Heart right ventricle (tissue), 16 donors: Measurements from ENCODE around the gene PRKAR1B. TPM values are rescaled to one million over a fixed set of nuclear protein-coding genes. Genes with fewer than 3 reads are reported as not detected.

ENCODE experiments used
- ATAC-seq, 8 donors: fragments of 200-7000 bp; cut with Tn5 transposase; one replicate each; pipeline ENCODE4 v1.9.1; 2020; ENCODE audit warnings: mild to moderate bottlenecking in 8 of 8, moderate library complexity in 8 of 8, moderate number of reproducible peaks in 1 of 8
- DNase-seq, 2 donors: peaks; one replicate each; pipeline ENCODE4 v3.0.0-alpha.2; 2020
- H3K27ac ChIP-seq, 10 donors: fragments of 200-600 bp; sonication (generic) in 2 of 10; one replicate each; pipeline versions ENCODE4 v1.5.0 to v1.8.0; 2020 to 2022; ENCODE audit warnings: mild to moderate bottlenecking in 3 of 10
- H3K27me3 ChIP-seq, 7 donors: fragments of 200-600 bp; one replicate each; pipeline ENCODE4 v1.8.0; 2021 to 2022; ENCODE audit warnings: mild to moderate bottlenecking in 2 of 7
- H3K36me3 ChIP-seq, 9 donors: fragments of 200-600 bp; sonication (generic) in 1 of 9; one replicate each; pipeline versions ENCODE4 v1.5.0 to v1.8.0; 2020 to 2022; ENCODE audit warnings: mild to moderate bottlenecking in 2 of 9
- H3K4me1 ChIP-seq, 9 donors: fragments of 200-600 bp; sonication (generic) in 1 of 9; one replicate each; pipeline versions ENCODE4 v1.5.0 to v1.8.0; 2020 to 2022; ENCODE audit warnings: mild to moderate bottlenecking in 4 of 9
- H3K4me3 ChIP-seq, 10 donors: fragments of 200-600 bp; sonication (generic) in 2 of 10; one replicate each; pipeline versions ENCODE4 v1.5.0 to v1.8.0; 2020 to 2022; ENCODE audit warnings: mild to moderate bottlenecking in 7 of 10, moderate library complexity in 2 of 10
- H3K9me3 ChIP-seq, 11 donors: fragments of 200-600 bp in 10 of 11; sonication (generic) in 2 of 11; one replicate each; pipeline versions ENCODE4 v1.5.0 to v1.8.0; 2013 to 2022; ENCODE audit warnings: mild to moderate bottlenecking in 2 of 11, control low read depth in 1 of 11, moderate library complexity in 1 of 11
- CTCF ChIP-seq, 9 donors: fragments of 200-600 bp; sonication (generic) in 2 of 9; IDR thresholded peaks; one replicate each; pipeline versions ENCODE4 v1.5.0 to v1.8.0; 2021 to 2022; ENCODE audit warnings: antibody characterized with exemption in 9 of 9, mild to moderate bottlenecking in 5 of 9, moderate library complexity in 1 of 9
- WGBS, 2 donors: extraction: QIAGEN DNeasy Blood & Tissue Kit; methylation state at CpG; one replicate each; pipeline ENCODE4 v1.1.7; 2013; ENCODE audit warnings: inconsistent platforms in 1 of 2; 5-methylcytosine and 5-hydroxymethylcytosine counted together
- intact Hi-C, 10 donors: fragments of 100-400 bp; cut with DNase I; formaldehyde crosslinking; loops; one replicate each; pipeline versions ENCODE4 v1.11.1 to v1.14.2; 2022
- polyA plus RNA-seq, 2 donors: library from polyadenylated mRNA; stranded (reverse); fragments of 200-250 nt; gene quantifications; one replicate each; pipeline ENCODE4 v1.2.3, GENCODE V29; 2013
- total RNA-seq, 10 donors: library from RNA; stranded (reverse); fragmentation: NEBNext Ultra II Directional in 3 of 10; extraction: Animal tissue kit (Norgen Biotek cat#: 25700) in 3 of 10; gene quantifications; one replicate each; pipeline versions ENCODE4 v1.2.1 to v1.2.4, GENCODE V29; 2021 to 2023
- donor health status: Arrhythmogenic right ventricular cardiomyopathy.
- donor health status: ischemic (EF 13 %, LVEDD 7.1; RV severe dilation, severe dysfunction).
- donor health status: healthy with polysubstance abuse.
- donor health status: DM: no; HTN: yes; CAD: no.
- donor health status: DM: no; HTN: no; CAD: no.
- donor health status: ischemic (EF 25% LVEDD 6.9; RV normal size, moderate dysfunction).
- donor health status: ischemic (EF 25% LVEDD 5.7; RV mildly dilated, moderate dysfunction).
- donor health status: healthy.
- donor health status: DM: yes; HTN: yes; CAD: no.
- donor health status: Ischemic cardiomyopathy.
- donor health status: ischemic (EF 35%, LVEDD 5.7; RV mildly dilated, moderate dysfunction).
- donor health status: nonischemic (EF 11% LVEDD 7.7; RV severe dilation, severe dysfunction).
- donor health status: DM: yes; HTN: yes; CAD: no.
- donor health status: PGD.
- donor health status: ischemic (EF 29% LVEDD 5.4; RV normal size, mild dysfunction).
- donor health status: nonischemic (EF 23%, LVEDD 6.1; RV moderate dilation, normal function).

Gene PRKAR1B
- total and polyA plus RNA-seq, 12 donors: 5.0 to 24.5 (median 20.6) TPM

GRCh38 chr7:544338-545221, 182.5 kb downstream of the PRKAR1B start:
- intact Hi-C loops: no loop called here
- TF ChIP-seq CTCF (IDR thresholded peaks at IDR 0.05): no peak
- Histone ChIP-seq H3K27ac (no peak overlapping the region), H3K4me1 (peaks cover 0 to 13% (median 6%) of the 10 kb centered on the region in 9 donors), H3K36me3 (no peaks in the 10 kb centered on the region), H3K9me3 (peaks cover 0 to 7% (median 0%) of the 10 kb centered on the region in 11 donors), H3K4me3 (no peak overlapping the region), H3K27me3 (no peaks in the 10 kb centered on the region)
- WGBS, 2 donors: 93 to 94% methylated on average over 18 of the region's 18 CpGs
- DNase-seq (no peak), ATAC-seq (no peak)

- no peak for DNase-seq
- Histone ChIP-seq H3K36me3 (no peaks in the 10 kb centered on the region), H3K9me3 (peaks cover 0 to 7% (median 0%) of the 10 kb centered on the region in 11 donors), H3K27ac (peak overlapping the region in 3 of 10 donors; percentile 15 to 64 (median 53)), H3K4me3 (no peak overlapping the region), H3K4me1 (peaks cover 0 to 14% (median 8%) of the 10 kb centered on the region in 9 donors), H3K27me3 (no peaks in the 10 kb centered on the region)
- TF ChIP-seq CTCF (IDR thresholded peaks at IDR 0.05): no peak
- peak in 1 of 8 donors; percentile 3 for ATAC-seq
- intact Hi-C loops: no loop called here
- 90 to 91% methylated on average over 18 of the region's 18 CpGs for whole genome bisulfite sequencing, 2 donors
Observed at GRCh38 chr7:543501-544337, 183.4 kb downstream of the PRKAR1B start.

GRCh38 chr7:542713-543500, 184.2 kb downstream of the PRKAR1B start:
- no peak for TF ChIP-seq CTCF (IDR thresholded peaks at IDR 0.05)
- peak in 7 of 8 donors; percentile 10 to 78 (median 36) for ATAC-seq
- Histone ChIP-seq H3K36me3 (no peaks in the 10 kb centered on the region), H3K27me3 (no peaks in the 10 kb centered on the region), H3K27ac (peak overlapping the region in 5 of 10 donors; percentile 15 to 64 (median 44)), H3K9me3 (peaks cover 0 to 7% (median 0%) of the 10 kb centered on the region in 11 donors), H3K4me1 (peaks cover 2 to 23% (median 16%) of the 10 kb centered on the region in 9 donors), H3K4me3 (no peak overlapping the region)
- intact Hi-C loops: no loop called here
- WGBS, 2 donors: 55 to 61% methylated on average over 27 of the region's 27 CpGs
- peak in 1 of 2 donors; percentile 6 for DNase-seq
